ENCODE results near the gene EEA1. TPM values are rescaled to one million over a fixed set of nuclear protein-coding genes. Genes with fewer than 3 reads are reported as not detected.

The EEA1 gene
- total RNA-seq, 1 donor from 2014 or later, result 19.9 TPM

GRCh38 chr12:92845329-92845728 lies 83.8 kb downstream of the EEA1 start:
- TF ChIP-seq CTCF (conservative IDR thresholded peaks at IDR 0.05), result no peak
- DNase-seq (ENCODE audit: low read depth, low spot score), result no peak
- no peak overlapping the region for H3K4me3 Mint-ChIP-seq

DNA sequence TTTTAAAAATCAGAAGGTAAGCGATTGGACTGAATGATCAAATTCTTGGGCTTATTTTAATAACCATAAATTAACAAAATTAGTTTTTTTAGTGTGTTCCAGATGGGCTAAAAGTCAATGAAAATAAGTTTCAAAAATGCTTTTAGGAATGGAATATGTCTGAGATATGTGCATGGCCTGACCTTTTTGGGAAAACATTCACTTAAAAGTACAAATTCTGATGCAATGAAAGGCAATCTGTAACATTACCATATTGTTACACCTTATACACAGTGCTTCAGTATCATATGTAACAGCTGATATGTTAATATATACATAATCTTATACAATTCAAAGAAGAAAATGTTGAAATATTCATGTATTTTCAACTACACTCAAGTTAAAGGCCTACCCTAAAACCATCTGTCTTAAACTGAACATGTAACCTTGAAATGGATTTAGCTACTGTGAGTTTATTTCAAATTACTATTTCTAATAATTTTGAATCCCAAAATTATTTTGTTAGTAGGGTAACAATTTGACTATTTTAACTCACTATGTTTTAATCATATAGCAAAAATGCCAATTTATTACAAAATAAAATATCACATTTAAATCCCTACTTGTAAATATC lies 84.8 kb downstream of the EEA1 start:
- Mint-ChIP-seq H3K9me3 (no peaks in the 10 kb centered on the region), H3K4me3 (no peak overlapping the region), H3K4me1 (peaks cover 5% of the 10 kb centered on the region), H3K27me3 (ENCODE audit: low read depth) (no peaks in the 10 kb centered on the region), H3K27ac (ENCODE audit: unreplicated experiment) (no peak overlapping the region), H3K36me3 (ENCODE audit: low read depth) (peaks cover 22% of the 10 kb centered on the region)
- TF ChIP-seq CTCF (conservative IDR thresholded peaks at IDR 0.05), result no peak
- DNase-seq (ENCODE audit: low read depth, low spot score), result no peak

More at GRCh38 chr12:92845329-92845728, 83.8 kb downstream of the EEA1 start:
- H3K27ac Mint-ChIP-seq (ENCODE audit: unreplicated experiment), result no peak overlapping the region
- H3K4me1 Mint-ChIP-seq, result peaks cover 5% of the 10 kb centered on the region
- H3K9me3 Mint-ChIP-seq, result no peaks in the 10 kb centered on the region
- no peaks in the 10 kb centered on the region for H3K27me3 Mint-ChIP-seq (ENCODE audit: low read depth)
- peaks cover 18% of the 10 kb centered on the region for H3K36me3 Mint-ChIP-seq (ENCODE audit: low read depth)

DNA sequence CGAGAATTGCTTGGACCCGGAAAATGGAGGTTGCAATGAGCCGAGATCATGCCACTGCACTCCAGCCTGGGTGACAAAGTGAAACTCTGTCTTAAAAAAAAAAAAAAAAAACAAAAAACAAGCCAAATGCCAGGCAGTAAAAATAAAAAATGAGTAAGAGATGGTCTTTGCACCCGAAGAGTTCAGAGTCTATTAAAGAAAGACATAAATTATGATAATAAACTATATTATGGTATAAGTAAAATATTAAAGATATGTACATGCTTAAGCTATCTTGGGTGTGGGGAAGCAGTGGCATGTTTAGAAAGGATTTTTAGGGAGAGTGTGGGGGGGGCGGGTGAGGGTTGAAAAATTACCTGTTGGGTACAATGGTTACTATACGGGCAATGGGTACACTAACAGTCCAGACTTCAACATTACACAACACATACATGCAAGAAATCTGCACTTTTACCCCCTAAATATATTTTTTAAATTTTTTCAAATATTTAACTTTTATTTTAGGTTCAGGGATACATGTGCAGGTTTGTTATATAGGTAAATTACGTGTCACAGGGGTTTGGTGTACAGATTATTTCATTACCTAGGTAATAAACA lies 99.3 kb downstream of the EEA1 start:
- H3K36me3 Mint-ChIP-seq (ENCODE audit: low read depth), result peaks cover 16% of the 10 kb centered on the region
- H3K27me3 Mint-ChIP-seq (ENCODE audit: low read depth), result no peaks in the 10 kb centered on the region
- TF ChIP-seq CTCF (conservative IDR thresholded peaks at IDR 0.05), result no peak
- no peak overlapping the region for H3K27ac Mint-ChIP-seq (ENCODE audit: unreplicated experiment)
- H3K9me3 Mint-ChIP-seq, result no peaks in the 10 kb centered on the region
- DNase-seq (ENCODE audit: low read depth, low spot score), result no peak
- H3K4me3 Mint-ChIP-seq, result no peak overlapping the region
- H3K4me1 Mint-ChIP-seq, result no peaks in the 10 kb centered on the region

- H3K4me3 Mint-ChIP-seq, result no peak overlapping the region
- no peaks in the 10 kb centered on the region for H3K4me1 Mint-ChIP-seq
- DNase-seq (ENCODE audit: low read depth, low spot score), result no peak
- TF ChIP-seq CTCF (conservative IDR thresholded peaks at IDR 0.05), result no peak
- peaks cover 14% of the 10 kb centered on the region for H3K36me3 Mint-ChIP-seq (ENCODE audit: low read depth)
- H3K9me3 Mint-ChIP-seq, result no peaks in the 10 kb centered on the region
- H3K27me3 Mint-ChIP-seq (ENCODE audit: low read depth), result no peaks in the 10 kb centered on the region
- no peak overlapping the region for H3K27ac Mint-ChIP-seq (ENCODE audit: unreplicated experiment)
These were observed 100.5 kb downstream of the EEA1 start for GRCh38 chr12:92828565-92828964.

DNA sequence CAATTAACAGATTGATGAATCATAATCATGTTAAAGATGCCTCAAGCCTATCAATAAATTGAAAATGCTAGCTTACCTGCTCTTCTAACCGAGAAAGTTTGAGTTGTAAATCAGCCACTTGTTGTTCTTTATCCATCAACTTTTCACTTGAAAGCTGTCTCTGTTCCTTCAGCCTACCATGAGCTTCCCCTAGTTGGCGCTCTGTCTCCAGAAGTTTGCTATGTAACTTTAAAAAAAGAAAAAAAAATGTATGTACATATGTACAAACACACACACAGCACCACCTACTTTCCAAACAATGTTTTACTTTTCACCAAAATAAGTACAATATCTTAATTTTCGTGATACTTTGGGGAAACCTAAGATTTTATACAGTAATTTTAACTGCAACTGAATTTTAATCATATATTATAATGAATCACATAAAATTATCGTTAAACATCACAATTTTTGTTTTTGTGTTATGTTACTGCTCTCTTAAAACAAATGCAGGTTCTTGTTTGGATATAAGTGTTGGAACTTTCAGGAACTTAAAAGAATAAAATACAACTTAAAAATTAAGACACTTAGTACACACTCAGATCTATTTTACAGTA lies 101.2 kb downstream of the EEA1 start:
- TF ChIP-seq CTCF (conservative IDR thresholded peaks at IDR 0.05), result peak; percentile 76
- H3K4me1 Mint-ChIP-seq, result no peaks in the 10 kb centered on the region
- no peak overlapping the region for H3K27ac Mint-ChIP-seq (ENCODE audit: unreplicated experiment)
- no peaks in the 10 kb centered on the region for H3K27me3 Mint-ChIP-seq (ENCODE audit: low read depth)
- H3K4me3 Mint-ChIP-seq, result no peak overlapping the region
- H3K9me3 Mint-ChIP-seq, result no peaks in the 10 kb centered on the region
- DNase-seq (ENCODE audit: low read depth, low spot score), result peak; percentile 25
- peaks cover 14% of the 10 kb centered on the region for H3K36me3 Mint-ChIP-seq (ENCODE audit: low read depth)
